HG03135 (cell line): Measurements from ENCODE around the gene AFG1L.
A peak's percentile ranks its signal among the peaks of the same experiment; 100 is the strongest.
"Not testable (repeated sequence)": the region's sequence is repeated elsewhere in the genome, so short reads cannot be mapped to it uniquely, and the experiment has no call there.

Experiments used
- ATAC-seq: cut with Tn5 transposase; IDR thresholded peaks from one replicate; pipeline ENCODE4 v1.9.1; 2021; ENCODE audit warnings: mild to moderate bottlenecking, moderate library complexity; ENCODE audit not compliant: unreplicated experiment

Gene AFG1L

DNA sequence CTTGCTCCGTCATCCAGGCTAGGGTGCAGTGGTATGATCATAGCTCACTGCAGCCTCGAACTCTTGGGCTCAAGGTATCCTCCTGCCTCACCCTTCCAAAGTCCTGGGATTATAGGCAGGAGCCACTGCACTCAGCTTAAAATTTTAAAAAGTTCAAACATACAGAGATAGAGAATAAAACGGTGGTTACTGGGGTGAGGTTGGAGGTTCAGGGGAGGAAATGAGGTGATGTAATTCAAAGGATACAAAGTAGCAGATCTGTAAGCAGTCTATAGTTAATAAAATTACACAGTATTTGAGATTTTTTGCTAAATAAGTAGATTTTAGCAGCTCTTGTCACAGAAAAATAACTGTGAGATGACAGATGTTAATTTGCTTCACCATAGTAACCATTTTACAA is 7.5 kb upstream of the AFG1L start:
- no peak for ATAC-seq

DNA sequence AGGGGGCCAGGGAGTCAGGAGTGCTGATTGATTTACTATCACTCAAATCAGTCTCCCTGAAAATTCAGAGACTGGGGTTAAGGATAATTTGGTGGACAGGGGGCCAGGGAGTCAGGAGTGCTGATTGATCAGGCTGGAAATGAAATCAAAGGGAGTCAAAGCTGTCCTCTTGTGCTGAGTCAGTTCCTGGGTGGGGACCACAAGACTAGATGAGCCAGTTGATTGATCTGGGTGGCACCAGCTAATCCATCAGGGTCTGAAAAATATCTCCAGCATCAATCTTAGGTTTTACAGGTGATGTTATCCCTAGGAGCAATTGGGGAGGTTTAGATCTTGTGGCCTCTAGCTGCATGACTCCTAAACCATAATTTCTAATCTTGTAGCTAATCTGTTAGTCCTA is 6.1 kb upstream of the AFG1L start:
- no peak for ATAC-seq

DNA sequence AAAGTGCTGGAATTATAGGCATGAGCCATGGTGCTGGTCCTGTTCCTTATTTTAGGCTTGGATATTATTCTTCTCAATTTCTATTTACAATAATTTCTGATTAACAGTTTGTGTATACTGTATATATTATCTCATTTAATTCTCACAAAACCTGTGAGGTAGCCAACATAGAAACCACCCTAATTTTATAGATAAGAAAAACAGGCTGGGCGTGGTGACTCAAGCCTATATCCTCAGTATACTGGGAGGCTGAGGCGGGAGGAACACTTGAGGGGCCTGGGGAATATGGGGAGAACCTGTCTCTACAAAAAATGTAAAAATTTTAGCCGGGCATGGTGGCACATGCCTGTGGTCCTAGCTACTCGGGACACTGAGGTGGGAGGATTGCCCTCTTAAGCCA is 3.8 kb upstream of the AFG1L start:
- no peak for ATAC-seq

DNA sequence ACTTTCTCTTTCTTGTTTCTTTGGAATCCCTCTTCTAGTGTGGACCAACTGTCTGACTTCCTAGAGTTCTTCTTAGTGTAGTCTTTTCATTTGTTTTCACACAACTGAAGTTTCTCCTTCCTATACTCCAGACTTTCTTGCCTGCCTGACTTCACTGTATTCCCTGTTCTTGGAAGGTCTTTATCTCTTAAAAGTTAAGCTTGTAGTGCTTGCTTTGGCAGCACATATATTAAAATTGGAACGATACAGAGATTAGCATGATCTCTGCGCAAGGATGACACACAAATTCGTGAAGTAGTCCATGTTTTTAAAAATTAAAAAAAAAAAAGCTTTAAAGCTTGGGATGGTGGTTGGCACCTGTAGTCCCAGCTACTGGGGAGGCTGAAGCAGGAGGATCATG is 2.3 kb upstream of the AFG1L start:
- ATAC-seq, result not testable (repeated sequence)

DNA sequence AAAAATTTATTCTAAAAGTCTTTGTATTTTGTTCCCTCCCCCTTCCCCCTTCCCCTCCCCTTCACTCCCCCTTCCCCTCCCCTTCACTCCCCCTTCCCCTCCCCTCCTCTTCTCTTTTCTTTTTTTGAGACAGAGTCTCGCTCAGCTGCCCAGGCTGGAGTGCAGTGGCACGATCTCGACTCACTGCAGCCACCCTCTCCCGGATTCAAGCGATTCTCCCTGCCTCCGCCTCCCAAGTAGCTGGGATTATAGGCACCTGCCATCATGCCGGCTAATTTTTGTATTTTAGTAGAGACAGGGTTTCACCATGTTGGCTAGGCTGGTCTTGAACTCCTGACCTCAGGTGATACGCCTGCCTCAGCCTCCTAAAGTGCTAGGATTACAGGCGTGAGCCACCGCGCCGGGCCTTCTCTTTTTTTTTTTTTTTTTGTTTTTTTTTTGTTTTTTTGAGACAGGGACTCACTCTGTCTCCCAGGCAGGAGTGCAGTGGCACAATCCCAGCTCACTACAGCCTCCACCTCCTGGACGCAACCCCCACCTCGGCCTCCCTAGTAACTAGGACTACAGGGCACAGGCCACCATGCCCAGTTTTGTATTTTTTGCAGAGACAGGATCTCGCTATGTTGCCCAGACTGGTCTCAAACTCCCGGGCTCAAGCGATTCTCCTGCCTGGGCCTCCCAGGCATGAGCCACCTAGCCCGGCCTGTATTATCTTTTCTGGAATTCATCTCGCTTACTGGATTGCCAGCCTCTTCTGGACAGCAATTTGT is 1.1 kb upstream of the AFG1L start:
- ATAC-seq, result no peak

DNA sequence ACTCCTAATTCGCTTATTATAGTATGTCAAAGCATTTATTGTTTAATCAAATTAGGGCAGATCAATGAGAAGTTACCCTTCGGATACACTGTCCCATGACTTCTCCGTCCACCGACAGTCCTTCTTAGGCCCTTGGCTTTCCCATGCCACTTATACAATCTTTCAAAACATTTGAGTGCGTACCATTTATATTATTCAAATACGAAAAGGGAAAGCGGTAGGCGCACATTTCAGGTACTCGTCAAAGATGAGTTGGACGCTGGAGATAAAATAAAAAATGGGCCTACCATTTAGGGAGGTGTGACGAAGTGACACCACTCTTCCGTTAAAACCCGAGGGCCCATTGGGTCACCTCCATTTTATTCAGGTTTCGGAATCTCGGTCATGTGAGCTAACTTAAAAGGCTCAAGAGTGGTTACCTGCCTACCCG is 542 bp upstream of the AFG1L start:
- ATAC-seq, result peak; percentile 21

DNA sequence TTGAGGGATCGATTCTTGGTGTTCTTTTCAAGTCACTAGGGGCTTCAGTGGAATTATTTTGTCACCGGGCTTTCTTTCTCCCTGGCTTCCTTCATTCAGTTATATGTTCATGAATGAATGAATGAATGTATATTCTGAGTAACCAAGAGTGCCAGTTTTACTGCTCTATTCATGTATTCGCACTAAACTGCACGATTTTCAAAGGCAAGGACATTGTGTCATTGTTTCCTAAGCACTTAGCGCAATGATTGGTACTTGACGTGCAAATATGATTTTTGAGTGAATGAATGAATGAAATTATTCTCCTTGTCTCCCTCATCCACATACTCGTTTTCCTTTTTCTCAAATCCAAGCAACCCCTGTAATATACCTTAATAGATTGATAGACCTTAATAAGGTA is 822 bp downstream of the AFG1L start:
- no peak for ATAC-seq

DNA sequence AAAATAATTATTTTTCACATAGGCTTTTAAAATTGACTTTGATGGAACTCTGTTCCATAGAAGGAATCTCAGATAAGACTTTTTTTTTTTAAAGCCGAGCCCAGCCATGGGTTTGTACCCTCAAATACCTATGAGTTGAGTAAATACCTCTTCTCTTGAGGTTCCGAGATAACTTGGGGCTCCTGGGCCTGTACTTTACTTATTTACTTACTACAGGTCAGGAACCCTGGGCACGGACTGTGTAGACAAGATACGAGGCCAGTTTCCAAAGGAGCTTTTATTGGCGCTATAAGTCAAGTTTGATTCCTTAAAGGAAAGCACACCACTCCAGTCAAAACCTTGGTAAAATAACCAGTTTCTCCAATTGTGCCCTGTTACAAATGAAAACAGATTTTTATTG is 7.5 kb downstream of the AFG1L start:
- no peak for ATAC-seq

DNA sequence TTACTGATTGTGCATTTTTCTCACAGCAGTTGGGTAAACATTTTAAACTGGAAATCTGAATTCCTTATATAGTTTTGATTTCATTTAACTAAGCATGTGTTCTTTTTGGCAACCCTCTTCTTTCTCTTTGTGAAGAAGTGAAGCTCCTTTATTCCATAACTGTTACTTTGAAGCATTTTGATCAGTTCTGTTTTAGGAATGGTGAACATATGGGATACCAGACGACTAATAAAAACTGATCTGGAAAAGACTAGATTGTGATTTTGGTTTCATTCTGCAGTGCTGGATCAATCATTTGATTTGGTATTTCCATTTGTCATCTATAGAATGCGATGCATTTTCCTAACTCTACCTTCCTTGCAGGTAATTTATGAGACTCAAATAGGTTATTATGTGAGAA is 9.8 kb downstream of the AFG1L start:
- ATAC-seq, result no peak

DNA sequence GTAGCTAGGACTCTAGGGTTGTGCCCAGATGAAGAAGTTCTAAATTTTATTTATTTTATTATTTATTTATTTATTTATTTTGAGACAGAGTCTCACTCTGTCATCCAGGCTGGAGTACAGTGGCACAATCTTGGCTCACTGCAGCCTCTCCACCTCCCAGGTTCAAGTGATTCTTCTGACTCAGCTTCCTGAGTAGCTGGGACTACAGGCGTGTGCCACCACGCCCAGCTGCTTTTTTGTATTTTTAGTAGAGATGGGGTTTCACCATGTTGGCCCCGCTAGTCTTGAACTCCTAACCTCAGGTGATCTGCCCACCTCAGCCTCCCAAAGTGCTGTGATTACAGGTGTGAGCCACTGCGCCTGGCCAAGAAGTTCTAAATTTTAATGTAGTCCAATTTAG is 13.8 kb downstream of the AFG1L start:
- not testable (repeated sequence) for ATAC-seq

DNA sequence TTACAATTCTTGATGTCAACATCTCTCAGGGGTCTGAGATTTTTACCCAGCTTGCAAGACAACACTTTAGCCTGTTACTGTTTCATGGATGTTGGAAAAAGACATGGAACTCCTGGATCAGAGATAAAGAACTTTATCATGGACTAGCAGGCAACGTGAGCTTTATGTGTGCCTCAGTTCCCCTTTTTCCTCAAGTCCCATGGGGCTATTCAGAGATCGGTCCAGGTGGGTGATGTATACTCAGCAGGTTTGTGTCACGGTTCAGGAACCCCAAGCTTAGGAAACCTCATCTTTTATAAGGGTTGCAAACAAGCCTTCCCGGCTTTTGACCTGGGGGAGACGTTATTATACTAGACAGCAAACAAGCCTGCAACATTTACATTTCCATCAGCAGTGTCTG is 15.0 kb downstream of the AFG1L start:
- ATAC-seq, result no peak

DNA sequence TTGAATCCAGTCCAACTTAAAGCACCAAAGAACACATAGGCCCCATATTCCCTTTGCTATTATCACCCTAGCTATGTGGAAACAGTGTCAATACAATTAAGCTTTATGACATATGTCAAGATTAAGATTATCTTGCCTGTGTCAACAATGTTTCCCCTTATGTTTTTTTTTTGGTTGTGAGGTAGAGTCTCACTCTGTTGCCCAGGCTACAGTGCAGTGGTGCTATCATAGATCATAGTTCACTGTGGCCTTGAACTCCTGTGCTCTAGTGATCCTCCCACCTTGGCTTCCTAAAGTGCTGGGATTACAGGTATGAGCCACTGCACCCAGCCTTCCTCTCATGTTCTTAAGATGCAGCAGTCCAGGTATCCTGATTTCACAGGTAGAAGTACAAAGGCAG is 17.8 kb downstream of the AFG1L start:
- ATAC-seq, result no peak

DNA sequence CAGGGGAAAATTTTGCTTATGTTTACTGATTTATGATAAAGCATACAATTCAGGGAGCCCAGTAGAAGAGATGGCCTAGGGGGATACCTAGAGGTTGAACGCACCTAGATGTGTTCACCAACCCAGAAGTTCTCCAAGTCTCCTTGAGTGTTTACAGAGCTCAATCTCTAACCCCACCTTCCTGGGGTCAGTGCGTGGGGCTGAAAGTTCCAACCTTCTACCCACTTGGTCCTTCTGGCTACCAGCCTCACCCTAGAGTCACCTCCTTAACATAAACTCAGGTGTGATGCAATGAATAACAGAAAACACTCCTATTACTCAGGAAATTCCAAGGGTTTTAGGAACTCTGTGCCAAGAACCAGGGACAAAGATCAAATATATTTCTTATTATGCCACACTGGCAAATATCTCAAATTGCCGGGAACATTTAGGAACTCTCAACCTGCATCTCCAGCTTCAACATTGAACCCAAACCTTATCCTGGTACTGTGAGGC is 26.4 kb downstream of the AFG1L start:
- ATAC-seq, result no peak

DNA sequence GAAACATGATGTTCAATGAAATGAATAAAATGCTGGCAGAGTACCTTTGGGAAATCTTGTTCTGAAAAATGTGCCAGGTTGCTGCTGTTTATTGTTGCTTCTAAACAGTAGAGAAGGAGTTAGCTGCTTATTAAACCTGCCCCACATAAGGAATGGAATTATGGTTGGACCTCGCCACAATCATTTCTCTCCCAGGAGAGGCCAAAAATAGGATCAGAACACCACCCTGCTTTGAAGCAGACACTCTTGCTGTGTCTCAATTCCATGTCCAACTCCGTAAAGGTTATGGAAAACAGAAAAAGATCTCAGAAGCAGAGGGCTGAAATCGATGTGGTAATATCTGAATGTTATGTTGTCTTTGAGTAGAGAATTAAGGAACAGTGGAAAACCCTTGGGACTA is 27.9 kb downstream of the AFG1L start:
- no peak for ATAC-seq

DNA sequence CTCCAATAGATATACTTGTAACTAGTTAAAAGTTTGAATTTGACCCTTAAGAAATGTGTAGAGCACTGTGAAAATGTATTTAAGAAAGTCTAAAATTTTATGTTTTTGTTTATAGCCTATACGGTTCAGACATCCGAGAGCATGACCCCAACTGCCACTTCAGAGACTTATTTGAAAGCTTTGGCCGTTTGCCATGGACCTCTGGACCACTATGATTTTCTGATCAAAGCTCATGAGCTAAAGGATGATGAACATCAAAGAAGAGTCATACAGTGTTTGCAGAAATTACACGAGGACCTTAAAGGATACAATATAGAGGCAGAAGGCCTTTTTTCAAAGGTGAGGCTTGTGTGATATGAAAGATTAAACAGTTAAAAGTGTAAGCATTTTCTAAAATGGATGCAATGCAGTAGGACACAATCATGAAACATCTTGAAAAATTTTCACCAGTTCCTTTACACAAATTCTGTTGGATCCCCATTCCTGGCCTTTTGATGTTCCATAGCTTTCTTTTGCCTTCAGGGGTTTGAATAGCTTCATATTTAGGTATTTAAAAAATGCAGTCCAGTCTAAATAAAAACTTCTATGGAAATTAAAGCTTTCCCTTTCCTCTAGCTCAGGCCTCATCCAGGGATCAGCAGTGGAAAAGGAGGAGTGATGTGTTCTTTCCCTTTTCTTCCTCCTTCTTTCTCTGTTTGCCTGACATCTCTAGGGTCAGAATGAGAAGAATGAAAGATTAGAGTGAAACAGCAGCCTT is 29.0 kb downstream of the AFG1L start:
- ATAC-seq, result no peak

DNA sequence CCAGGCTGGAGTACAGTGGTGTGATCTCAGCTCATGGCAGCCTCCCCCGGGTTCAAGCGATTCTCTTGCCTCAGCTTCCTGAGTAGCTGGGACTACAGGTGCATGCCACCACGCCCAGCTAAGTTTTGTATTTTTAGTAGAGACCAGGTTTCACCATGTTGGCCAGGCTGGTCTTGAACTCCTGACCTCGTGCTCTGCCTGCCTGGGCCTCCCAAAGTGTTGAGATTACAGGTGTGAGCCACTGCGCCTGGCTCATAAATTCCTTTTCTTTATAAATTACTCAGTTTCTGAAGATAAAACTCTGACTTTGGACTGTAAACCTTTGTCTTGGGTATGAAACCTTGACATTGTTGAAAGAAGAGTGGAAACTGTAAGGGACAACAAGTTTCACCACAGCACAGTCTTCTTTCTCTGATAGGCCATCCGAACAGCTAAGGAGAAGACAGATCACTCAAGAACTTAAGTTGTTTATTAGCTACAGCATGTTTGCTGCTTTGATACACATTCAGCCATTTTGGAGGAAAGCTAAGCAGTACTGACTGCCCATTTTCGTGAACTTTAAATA is 35.4 kb downstream of the AFG1L start:
- ATAC-seq, result not testable (repeated sequence)

DNA sequence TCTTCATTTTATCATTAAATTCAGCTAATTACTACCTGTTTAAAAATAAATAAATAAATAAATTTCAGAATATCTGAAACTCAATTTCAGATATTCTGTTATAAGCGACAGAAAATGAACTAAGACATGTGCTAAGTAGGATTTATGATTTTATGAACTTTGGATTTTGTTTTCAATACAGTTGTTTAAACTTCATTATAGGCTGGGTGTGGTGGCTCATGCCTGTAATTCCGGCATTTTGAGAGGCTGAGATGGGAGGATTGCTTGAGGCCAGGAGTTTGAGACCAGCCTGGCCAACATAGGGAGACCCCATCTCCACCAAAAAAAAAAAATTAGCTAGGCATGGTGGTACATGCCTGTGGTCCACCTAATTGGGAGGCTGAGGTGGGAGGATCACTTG is 36.0 kb downstream of the AFG1L start:
- no peak for ATAC-seq

DNA sequence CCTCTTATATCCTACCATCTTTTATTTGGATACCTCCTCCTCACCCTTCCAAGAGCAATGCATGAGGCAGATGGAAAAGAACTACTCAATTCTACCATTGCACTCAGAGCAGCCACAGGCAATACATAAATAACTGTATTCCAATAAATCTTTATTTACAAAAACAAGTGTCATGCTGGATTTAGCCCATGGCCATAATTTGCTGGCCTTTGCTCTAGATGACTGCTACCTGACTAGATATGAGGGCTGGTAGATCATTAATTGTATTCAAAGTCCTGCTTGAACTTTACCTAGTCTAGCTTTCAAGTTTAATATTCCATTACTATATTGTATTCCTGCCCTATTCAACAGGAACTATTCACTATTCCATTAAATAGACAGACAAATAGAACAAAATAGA is 37.1 kb downstream of the AFG1L start:
- no peak for ATAC-seq

DNA sequence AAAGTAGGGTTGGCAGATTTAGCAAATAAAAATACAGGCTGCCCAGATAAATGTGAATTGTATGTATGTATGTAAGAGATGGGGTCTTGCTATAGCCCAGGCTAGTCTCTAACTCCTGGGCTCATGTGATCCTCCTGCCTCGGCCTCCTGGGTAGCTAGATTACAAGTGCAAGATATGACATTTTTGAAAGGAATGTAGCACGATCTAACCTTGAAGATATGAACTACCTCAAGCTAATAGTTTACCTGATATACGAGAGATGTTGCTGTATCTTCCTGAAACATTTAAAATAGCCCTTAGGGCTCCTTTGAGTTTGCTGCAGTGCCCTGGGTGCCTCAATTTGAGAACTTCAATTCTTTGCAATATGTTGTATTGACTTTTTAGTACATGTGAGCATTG is 42.1 kb downstream of the AFG1L start:
- no peak for ATAC-seq

DNA sequence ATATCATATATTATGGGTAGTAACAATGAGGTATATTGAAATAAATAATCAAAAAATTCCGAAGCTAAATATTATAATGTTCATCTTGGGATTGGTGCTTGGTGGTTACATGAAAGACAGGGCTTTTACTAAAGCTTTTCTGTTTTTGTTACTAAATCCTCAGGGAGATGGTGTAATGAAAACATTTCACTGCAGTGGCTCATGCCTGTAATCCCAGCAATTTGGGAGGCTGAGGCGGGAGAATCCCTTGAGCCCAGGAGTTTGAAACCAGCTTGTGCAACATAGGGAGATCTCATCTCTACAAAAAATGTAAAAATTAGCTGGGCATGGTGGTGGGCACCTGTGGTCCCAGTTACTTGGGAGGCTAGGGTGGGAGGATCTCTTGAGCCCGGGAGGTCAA is 42.9 kb downstream of the AFG1L start:
- no peak for ATAC-seq

DNA sequence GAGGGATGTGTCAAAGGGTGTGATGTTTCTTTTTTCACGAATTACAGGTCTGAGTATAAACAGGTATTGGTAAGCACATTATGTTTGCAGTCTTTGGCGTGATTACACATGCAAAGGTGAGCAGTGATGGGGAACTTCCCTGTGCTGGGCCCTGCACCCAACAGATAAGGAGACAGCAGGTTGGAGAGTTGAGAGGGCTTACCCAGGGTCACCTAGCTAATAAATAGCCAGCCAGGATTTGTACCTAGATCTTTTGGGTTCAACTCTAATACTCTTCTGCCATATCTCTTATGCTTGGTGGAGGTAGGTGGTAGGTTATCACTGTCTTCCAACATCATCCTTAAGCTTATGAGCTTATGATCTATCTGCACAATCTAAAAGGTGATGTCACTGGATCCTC is 46.5 kb downstream of the AFG1L start:
- ATAC-seq, result no peak

DNA sequence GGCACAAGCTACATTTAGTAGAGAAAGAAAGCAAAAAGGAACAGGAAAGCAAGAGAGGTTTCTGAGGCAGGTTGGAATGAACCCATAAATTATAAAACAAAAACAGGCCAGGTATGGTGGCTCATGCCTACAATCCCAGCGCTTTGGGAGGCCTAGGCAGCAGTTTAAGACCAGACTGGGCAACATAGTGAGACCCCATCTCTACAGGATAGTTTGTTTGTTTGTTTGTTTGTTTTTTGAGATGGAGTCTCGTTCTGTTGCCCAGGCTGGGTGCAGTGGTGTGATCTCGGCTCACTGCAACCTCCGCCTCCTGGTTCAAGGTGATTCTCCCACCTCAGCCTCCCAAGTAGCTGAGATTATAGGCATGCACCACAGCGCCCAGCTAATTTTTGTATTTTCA is 49.0 kb downstream of the AFG1L start:
- ATAC-seq, result no peak
